ENCODE results near the gene NACC2.

The NACC2 gene

DNA sequence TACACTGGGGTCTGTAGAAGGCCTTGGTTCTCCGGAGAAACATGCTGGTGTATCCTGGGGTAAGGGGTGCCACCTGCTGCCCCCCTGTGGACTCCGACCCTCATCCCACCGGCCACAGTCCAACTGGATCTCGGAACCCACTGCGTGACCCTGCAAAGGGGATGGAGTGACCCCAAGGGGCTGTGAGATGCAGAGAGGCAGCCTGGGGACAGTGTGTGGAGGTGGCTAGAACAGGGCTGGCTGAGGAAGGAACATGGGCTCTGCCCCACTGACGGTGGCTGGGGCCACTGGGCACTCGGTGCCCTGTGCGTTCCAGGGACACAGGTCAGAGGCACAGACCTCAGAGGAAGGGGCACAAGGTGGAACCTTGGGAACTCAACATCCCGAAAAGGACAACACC is 2.3 kb downstream of the NACC2 start:
- no peak for DNase-seq (ENCODE audit: low read depth in 2 of 2)

DNA sequence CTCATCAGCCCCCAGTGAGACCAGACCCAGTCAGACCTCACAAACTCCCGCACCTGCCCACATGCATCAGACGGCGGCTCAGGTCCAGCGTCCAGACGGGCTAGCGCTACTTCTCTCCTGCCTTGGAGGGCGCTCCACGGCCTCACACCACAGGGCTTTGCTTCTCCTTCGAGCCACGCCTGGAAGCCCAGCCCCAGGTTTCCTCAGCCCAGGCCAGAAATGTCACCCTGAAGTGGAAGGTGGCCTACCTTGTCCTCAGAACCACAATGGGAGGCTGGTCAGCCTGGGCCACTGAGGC is 2.8 kb downstream of the NACC2 start:
- no peak for DNase-seq (ENCODE audit: low read depth in 2 of 2)

DNA sequence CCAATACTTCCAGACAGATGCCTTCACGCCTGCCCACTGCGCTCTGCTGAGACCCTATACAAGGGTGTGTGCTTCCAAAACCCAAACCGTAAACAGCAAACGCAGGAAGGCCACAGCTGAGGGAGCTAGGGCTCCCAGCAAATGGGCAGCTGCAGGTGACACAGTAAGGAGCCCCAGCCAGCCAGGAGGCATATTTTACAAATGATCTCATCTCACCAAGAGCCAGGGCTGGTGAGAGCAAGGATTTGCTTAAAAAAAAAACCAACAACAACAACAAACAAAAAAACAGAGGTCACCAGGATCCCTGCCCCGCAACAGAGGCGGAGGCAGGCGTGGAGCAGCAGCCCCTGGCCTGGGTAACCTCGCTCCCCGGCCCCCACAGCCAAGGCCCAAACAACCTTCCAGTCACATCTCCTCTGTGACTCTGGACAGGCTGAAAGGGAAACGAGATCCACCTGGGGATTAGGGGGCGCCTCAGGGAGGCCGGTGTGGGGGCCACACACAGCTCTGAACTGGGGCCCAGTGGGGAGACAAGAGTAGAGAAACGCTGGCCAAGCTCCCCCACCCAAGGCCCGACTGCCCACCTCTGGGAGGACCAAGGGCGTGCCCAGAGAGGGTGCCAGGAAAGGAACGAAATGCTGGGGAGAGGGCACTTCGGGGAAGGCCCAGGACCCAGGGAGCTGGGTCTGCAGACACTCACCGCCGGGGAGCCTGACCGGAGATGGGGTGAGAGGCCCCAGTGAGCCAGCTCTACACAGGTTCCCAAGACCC is 3.3 kb downstream of the NACC2 start:
- no peak for DNase-seq (ENCODE audit: low read depth in 2 of 2)

DNA sequence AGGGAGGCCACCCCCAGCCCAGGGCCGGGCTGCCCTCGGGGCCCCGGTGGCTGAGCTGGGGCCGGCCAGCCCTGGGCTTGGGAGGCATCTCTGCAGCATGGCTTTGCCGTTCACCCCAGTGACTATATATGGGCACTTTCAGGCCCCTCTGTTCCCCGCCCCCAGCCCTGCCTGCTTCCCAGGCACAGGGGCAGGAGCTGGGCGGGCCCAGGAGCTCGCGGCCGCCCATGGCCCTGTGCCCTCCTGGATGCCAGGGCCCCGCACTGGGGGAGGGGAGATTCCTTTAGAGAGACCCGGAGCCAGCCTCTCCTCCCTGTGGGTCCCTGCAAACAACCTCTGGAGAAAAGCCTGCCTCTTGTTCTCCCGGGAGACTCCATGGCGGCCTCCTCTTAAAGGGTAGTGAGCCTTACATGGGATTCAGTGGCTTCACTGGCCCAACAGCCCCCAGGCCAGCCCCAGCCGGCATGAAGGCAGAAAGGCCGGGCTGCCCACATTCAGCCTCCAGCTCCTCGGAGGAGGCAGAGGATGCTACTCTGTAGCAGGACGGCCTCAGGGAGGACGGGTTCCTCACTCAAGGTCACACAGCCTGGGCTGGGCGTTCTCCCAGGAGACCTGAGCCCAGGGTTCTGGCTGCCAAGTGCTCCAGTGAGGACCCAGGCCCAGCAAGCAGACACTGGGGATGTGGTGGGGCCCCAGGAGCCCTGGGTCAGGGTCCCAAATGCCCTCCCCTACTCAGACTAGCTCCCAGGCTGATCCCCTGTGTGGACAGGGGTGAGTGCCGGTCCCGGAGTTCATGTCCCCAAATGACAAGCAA is 4.1 kb downstream of the NACC2 start:
- DNase-seq (ENCODE audit: low read depth in 2 of 2) = no peak

DNA sequence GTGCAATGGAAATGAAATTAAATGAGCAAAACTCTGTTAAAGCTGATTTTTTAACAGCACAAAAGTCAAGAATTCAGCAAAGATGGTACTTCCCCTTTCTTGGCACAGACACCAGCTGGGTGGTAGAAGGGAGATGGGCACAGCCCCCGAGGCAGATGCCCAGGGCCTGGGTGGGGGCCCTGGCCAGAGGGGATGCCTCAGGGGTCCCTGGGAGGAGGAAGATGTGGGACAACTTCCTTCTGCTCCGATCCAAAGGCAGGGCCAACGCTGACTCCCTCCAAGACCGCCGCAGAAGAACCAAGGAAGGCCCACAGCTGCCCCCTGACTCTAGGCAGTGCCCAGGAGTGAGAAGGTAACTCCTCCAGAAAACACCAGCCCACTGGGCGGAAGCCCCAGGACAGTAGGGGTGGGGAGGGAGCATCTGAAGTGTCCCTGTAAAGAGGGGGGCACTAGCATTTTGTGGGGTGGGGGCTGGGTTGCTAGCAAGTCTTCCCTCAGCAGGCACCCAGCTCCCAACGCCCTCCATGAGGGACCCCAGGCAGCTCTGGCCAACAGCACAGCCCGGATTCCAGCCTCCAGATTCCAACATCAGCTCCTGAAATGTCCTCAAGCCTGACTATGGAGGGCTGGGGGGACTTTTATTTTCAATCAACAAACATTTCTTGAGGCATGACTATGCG is 4.9 kb downstream of the NACC2 start:
- DNase-seq (ENCODE audit: low read depth in 2 of 2) = no peak

DNA sequence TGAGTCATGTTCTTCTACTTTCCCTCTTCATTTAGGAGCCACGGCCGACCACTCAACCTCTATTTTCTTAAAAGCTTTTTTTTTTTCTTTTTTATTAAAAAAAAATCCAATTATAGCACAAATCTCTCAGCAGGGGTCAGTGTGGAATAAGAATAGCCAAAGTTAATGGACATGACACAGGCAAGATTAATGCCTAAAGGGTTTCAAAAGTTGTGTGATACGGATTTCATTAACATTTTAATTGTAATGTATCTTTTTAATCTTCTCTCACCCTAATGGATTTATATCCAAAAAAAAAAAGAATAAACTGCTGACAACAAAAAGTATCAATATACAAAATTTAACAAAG is 5.4 kb downstream of the NACC2 start:
- no peak for DNase-seq (ENCODE audit: low read depth in 2 of 2)

DNA sequence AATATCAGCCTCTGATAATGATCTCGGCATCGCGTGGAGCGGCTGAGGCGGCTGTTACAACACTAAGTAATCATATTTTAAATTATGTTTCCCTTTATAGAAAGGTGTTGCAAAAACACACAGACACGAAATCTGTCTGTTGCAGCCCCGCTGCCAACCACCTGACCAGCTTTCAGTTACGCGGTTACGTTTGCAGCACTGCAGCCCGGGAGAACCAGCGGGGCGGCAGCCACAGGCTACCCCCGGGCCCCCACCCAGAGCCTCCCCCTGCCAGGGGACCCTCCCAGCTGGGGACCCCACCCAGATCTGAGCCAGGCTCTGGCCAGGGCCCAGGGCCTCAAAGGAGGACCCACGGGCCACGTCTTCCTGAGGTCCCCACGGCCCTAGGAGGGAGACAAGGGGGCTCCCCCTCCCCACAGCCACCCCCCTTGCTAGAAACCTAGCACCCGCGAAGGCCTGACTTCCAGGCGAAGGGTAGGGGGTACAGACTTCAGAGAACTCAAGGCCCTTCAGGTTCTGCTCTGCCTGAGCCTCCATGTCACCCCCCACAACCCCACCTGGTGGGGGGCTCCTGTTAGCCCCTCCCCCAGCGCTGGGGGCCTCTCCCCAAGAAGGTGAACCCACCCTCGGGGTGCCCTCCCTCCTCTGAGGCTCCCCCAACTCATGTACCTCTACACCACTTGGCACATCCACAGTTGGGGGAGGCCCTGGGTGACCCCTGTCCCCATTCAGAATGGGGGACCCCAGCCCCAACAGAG is 6.0 kb downstream of the NACC2 start:
- no peak for DNase-seq (ENCODE audit: low read depth in 2 of 2)

DNA sequence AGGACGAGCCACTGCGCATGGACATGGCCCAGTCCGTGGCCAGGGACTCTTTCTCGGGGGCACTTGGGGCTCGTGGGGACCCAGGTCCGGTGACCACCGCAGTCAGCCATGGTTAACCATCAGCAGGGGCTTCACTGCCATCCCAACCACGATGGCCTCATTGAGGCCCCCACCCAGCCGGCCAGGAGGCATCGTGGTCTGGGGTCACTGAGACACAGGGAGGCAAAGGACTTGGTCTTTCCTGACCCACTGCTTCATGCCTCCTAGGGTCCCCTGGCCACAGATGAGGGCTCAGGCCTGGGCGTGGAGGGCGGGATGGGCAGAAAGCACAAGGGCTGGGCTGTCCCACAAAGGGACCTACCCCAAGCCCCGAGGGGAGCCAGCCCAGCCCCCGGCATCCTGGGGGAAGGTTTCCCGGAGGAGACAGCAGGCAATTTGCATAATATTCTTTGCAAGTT is 6.6 kb downstream of the NACC2 start:
- DNase-seq (ENCODE audit: low read depth in 2 of 2) = no peak

DNA sequence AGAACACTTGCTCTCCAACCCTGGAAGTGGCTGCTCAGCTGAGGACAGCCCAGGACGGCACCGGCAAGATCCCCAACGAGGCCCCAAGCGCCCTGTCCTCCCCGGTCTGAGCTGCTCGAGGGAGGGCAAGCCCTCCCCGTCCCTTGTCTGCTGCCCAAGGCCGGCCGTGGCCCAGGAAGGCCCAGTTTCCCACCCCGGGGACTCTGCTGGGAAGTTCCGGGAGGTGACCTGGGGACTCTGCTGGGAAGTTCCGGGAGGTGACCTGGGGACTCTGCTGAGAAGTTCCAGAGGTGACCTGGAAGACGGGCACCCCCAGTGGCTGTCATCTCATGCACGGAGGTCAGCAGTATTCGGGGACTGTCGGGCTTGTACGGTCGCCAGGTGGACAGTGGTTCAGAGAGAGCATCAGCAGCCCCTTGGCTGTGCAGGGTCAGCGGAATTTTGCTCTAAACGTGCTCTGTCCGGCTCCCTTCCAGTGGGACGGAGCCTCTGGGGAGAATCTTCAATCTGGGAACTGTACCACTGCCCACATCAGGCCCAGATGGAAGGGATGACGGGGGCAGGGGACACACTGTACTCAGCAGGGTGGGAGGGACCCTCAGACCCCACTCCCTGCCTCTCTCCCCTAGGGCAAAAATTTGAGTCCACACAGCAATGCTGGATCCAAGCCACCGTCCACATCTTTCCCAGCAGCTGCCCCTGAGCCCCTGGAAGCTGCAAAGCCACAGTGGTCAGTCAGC is 7.2 kb downstream of the NACC2 start:
- DNase-seq (ENCODE audit: low read depth in 2 of 2) = no peak

DNA sequence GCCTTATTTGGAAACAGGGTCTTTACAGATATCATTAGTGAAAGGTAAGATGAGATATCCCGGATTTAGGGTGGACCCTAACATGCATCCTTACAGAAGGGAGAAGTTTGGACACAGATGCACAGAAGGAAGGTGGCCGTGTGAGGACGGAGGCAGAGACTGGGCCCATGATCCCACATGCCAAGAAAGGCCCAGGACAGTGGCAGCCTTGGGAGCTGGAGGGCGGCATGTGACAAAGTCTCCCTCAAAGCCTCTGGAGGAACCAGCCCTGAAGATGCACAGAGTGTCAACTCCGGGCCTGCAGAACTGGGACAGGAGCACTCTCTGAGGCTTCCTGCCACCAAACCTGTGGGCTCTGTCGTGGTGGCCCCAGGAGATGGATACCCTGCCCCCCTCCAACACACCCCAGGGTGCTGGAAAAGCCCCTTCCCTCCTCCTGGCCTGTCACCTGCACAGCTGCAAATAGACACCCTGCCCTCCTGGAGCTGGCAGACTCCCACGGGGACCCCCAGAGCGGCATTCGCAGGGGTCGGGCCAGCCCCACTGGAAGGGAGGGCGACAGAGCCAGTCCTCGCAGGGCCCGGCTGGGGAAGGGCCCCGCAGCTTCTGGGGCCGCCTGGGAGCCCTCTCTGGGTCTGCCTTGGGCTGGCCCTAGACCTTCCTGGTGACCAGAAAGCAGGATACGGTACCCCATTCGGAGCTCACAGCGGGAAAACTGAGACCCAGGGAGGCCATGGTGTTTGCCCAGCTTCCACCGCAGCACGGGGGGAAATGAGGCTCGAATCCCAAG is 7.9 kb downstream of the NACC2 start:
- no peak for DNase-seq (ENCODE audit: low read depth in 2 of 2)

DNA sequence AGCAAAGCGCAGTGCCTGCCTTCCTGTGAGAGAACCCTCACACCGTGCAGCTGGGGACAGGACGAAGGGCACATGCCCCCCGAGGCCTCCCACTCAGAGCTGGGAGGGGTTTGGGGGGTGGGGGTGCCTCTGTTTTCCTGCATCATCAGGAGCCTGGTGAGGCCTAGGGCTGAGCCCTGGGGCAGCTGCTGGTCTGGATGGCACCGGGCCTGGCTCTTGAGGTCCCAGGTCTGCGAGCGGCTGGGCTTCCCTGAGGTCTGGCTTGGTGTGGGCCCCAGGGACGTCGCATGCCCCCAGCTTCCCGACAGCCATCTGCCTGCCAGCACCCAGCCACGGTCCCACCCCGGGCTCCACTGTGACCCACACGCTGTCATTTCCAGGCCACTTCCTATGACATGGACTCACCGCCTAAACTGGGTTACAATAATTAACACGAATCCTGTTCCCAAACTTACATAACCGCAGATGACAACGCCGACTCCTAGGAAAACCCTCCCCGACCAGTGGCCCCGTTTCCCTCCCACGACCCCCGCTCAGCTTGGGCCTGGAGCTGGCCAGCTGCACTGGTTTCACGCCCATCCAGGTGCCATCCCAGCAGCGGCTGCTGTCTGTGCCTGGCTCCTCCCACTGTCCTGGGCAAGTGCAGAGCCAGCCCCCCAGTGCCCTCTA is 8.7 kb downstream of the NACC2 start:
- no peak for DNase-seq (ENCODE audit: low read depth in 2 of 2)

DNA sequence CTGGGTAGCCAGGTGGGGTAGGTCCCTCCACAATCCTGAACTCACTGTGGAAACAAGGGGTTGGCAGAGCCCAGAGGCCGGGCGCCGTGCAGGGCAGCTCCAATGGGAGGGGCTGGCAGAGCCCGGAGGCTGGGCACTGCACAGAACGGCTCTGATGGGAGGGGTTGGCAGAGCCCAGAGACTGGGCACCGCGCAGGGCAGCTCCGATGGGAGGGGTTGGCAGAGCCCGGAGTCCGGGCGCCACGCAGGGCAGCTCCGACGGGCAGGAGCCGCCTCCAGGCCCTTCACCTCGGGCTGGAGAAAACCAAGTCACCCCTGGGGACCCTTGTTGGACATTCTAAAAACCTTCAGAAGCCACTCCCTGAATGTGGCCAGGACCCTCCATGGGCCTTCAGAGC is 9.3 kb downstream of the NACC2 start:
- DNase-seq (ENCODE audit: low read depth in 2 of 2) = no peak

DNA sequence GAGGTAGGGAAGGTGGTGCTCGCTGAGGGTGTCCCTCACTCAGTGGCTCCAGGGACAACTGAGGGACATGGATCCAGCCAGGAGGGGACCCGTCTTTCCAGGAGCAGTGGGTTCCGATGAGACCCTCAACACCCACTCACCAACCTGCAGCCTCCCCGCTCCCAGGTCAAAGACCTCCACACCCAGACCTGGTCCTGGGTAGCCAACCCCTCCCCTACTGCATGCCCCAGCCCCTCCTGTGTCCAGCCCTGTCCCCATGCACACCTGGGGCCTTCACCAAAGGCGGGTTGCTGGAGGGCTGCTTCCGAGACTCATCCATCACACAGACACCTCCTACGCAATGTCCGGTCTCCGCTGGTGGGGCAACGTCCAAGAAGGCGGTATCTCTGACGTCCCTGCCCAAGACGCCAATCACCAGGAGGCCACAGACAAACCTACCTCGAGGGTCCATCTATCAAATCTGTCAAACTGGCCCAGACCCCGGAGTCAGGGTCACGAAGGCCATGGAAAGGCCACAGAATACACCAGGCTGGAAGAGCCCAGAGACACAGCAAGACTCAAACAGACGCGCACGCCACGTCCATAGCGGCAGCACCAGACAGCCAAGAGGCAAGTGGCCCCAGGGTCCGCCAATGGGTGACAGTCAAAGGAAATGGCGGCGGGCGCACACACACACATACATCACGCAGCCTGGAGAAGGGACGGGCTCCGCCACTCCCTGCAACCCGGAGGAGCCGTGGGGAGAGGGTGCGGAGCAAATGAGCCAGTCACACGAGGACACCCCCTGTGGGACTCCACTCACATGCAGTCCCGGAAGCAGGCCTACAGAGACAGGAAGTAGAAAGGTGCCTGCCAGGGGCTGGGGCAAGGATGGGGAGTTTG is 10.8 kb downstream of the NACC2 start:
- no peak for DNase-seq (ENCODE audit: low read depth in 2 of 2)

DNA sequence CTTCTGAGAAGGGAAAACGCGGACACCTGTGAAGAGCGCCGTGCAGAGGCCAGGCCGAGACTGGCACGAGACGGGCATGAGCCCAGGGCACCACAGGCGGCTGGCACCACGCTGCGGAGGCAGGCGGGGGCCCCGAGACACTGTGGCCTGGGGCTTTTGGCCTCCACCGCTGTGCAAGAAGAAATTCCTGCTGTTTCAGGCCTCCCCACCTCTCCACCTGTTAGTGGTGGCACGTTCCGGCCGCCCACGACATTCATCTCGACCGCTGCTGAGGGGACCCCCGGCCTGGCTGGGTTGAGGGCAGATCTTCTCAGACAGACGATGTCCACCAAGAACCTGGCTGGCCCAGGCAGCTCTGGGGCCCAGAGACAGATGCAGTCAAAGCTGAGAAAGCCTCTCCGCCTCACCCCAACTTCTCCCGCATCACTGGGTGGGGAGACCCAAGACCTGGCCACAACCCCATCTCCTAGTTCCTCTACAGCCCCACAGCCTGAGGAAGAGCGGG is 11.5 kb downstream of the NACC2 start:
- no peak for DNase-seq (ENCODE audit: low read depth in 2 of 2)

DNA sequence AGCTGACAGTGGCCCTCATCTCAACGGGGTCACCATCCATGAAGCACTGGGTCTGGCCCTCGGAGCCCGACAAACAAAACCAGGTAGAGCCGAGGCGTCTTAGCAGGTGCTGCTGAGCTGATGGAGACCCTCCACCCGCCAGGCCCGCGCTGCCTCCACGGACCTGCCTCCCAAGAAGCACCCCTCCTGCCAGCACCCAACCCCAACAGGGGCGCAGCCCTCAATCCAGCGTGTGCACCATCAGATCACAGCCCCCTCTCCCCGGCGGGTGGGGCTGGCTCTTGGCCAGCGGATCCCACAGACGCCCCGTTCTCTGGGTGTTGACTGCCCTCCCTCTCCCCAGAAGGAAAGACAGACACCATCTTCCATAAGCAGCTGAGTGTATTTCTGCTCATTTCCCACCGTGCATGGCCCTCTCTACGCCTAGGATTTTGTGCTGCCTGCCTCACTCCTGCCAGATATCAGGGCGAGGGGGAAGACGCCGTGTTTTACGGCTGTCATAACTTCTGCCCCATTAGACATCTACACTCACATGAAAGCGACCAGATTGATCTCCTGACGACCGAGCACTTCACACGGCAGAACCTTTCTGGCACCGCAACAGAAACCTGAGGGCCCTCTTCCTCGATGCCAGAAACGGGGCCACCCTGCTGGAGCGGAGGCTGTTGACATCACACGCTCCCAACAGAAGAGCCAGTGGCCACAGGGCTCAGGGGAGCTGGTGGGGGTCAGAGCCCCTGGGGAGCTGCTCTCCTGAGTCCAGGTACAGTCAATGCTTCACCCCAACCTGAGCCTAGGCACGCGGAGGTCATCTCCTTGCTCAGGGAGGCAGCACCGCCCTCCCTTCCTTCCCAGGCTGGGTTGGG is 12.4 kb downstream of the NACC2 start:
- no peak for DNase-seq (ENCODE audit: low read depth in 2 of 2)

DNA sequence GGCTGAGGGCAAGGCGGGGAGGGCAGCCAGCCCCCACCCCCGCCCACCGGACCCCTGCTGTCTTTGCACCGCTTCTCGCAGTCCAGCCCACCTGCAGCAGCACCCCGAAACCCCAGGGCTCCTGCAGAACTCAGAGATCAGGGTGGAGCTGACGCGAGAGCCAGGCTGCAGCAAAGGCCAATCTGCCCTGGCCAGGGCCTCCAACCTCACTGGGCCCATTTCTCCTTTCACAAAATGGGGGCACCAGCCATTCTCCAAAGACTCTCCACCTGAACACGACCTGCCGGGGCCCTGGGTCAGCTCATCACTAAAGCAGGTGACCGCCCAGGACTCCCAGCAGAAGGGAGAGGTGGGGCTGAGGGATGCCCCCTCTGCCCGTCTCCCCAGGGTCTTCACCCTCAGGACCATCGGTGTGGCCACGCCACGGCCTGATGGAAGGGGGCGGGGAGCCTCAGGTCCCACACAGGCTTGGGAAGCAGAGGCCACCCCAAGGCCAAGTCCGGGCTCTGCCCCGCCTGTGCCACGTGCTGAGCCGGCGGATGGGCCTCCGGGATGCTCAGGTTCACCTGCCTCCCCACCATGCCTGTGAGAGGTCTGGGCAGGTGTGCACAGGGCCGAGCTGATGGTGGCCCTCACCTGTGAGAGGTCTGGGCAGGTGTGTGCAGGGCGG is 13.1 kb downstream of the NACC2 start:
- DNase-seq (ENCODE audit: low read depth in 2 of 2) = no peak

DNA sequence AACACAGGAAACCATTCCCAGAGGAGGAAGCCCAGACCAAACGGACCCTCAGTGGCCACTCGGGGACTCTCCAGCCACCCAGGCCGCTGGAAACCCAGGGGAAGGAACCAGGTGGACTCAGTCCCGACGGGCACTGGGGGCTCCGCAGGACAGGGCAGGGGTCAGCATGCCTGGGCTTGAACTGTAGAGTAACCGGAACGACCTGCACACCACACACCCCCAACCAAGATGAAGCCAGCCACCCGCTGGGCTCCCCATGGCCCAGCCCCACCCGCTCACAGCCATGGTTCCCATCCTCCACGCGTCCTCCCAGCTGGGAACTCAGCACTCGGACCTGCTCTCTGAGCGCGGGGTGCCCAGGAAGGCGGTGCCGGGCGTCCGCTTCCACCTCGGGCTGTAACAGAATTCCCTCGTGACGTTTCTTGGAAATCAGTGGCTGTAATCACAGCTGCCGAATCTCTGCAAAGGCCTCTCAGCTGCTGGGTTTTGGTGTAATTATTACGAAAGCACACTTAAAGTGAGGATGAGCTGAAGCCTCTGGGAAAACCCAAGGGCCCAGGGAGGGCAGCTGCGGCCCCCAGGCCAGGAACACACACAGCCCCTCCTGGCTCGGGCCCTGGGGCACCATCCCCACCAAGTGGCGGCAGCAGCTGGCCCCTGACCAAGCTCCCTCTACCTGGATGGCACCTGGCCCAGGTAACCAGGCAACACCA is 13.8 kb downstream of the NACC2 start:
- DNase-seq (ENCODE audit: low read depth in 2 of 2) = no peak
